WTC11 (cell line): ENCODE results near the gene TMX4. TPM values are rescaled to one million over a fixed set of nuclear protein-coding genes. Genes with fewer than 3 reads are reported as not detected.

Experiments
- ATAC-seq: fragments of 200-7000 bp; cut with Tn5 transposase; 2 replicates; pipeline ENCODE4 v1.10.0; 2021; ENCODE audit warnings: mild to moderate bottlenecking, moderate library complexity
- CTCF ChIA-PET: fragments of 300-600 bp; sonication (Branson Sonifier 250); formaldehyde crosslinking; loops from one replicate; lab custom pipeline; 2021; ENCODE audit warnings: antibody characterized with exemption; lab: Charles Lee
- POLR2A ChIA-PET: fragments of 350-600 bp; sonication (Branson Sonifier 250); formaldehyde crosslinking; loops from one replicate; lab custom pipeline; 2021; ENCODE audit warnings: antibody characterized with exemption; lab: Charles Lee
- DNase-seq: peaks from one replicate; pipeline ENCODE4 v3.0.0; 2021; ENCODE audit warnings: low spot score
- H3K27ac Mint-ChIP-seq: 2 replicates; pipeline ENCODE4 v1.8.0; 2021; ENCODE audit warnings: mixed read lengths
- H3K27me3 Mint-ChIP-seq: 2 replicates; pipeline ENCODE4 v1.8.0; 2021; ENCODE audit warnings: low read depth, mild to moderate bottlenecking, moderate library complexity, mixed read lengths
- H3K36me3 Mint-ChIP-seq: 2 replicates; pipeline ENCODE4 v1.8.0; 2021; ENCODE audit warnings: mixed read lengths
- H3K4me1 Mint-ChIP-seq: 2 replicates; pipeline ENCODE4 v1.8.0; 2022; ENCODE audit warnings: mixed read lengths
- H3K4me3 Mint-ChIP-seq: 2 replicates; pipeline ENCODE4 v1.8.0; 2021; ENCODE audit warnings: mild to moderate bottlenecking, moderate library complexity, mixed read lengths
- H3K9me3 Mint-ChIP-seq: 2 replicates; pipeline ENCODE4 v1.8.0; 2021; ENCODE audit warnings: mixed read lengths
- ATF1 ChIP-seq: sonication (generic); formaldehyde crosslinking; IDR thresholded peaks from 2 replicates; pipeline ENCODE4 v1.8.1; 2023; ENCODE audit warnings: mild to moderate bottlenecking, moderate library complexity, missing genetic modification reagents
- CREB1 ChIP-seq: sonication (generic); formaldehyde crosslinking; IDR thresholded peaks from 2 replicates; pipeline ENCODE4 v1.8.0; 2023; ENCODE audit warnings: mild to moderate bottlenecking, missing genetic modification reagents
- CREM ChIP-seq: sonication (generic); formaldehyde crosslinking; IDR thresholded peaks from 2 replicates; pipeline ENCODE4 v1.8.1; 2022; ENCODE audit warnings: mild to moderate bottlenecking, missing genetic modification reagents, moderate library complexity
- ELF4 ChIP-seq: sonication (generic); formaldehyde crosslinking; IDR thresholded peaks from 2 replicates; pipeline ENCODE4 v1.8.1; 2022; ENCODE audit warnings: low read depth, mild to moderate bottlenecking, moderate library complexity, missing genetic modification reagents
- ESRRA ChIP-seq: sonication (generic); formaldehyde crosslinking; IDR thresholded peaks from 2 replicates; pipeline ENCODE4 v1.8.1; 2022; ENCODE audit warnings: mild to moderate bottlenecking, missing genetic modification reagents, borderline replicate concordance
- FOXJ3 ChIP-seq: sonication (generic); formaldehyde crosslinking; IDR thresholded peaks from 2 replicates; pipeline ENCODE4 v1.9.0; 2021; ENCODE audit warnings: missing genetic modification reagents, mild to moderate bottlenecking, borderline replicate concordance
- GTF2I ChIP-seq: fragments of 250-450 bp; sonication (Bioruptor Pico); conservative IDR thresholded peaks from 2 replicates; pipeline ENCODE4 v1.4.0; 2021; ENCODE audit warnings: mild to moderate bottlenecking
- JAZF1 ChIP-seq: fragments of 250-450 bp; sonication (Bioruptor Pico); IDR thresholded peaks from 2 replicates; pipeline ENCODE4 v1.9.0; 2021; ENCODE audit warnings: moderate library complexity, mild to moderate bottlenecking, inconsistent platforms
- JUN ChIP-seq: sonication (generic); formaldehyde crosslinking; IDR thresholded peaks from 2 replicates; pipeline ENCODE4 v1.8.0; 2023; ENCODE audit warnings: mild to moderate bottlenecking, missing genetic modification reagents
- MXD4 ChIP-seq: fragments of 250-450 bp; sonication (Bioruptor Pico); IDR thresholded peaks from 2 replicates; pipeline ENCODE4 v1.8.0; 2021; ENCODE audit warnings: mild to moderate bottlenecking, moderate library complexity, borderline replicate concordance
- MYBL2 ChIP-seq: sonication (generic); formaldehyde crosslinking; IDR thresholded peaks from 2 replicates; pipeline ENCODE4 v1.8.1; 2023; ENCODE audit warnings: mild to moderate bottlenecking, moderate library complexity, missing genetic modification reagents
- NR2C2 ChIP-seq: sonication (generic); formaldehyde crosslinking; IDR thresholded peaks from 2 replicates; pipeline ENCODE4 v1.8.0; 2022; ENCODE audit warnings: mild to moderate bottlenecking, missing genetic modification reagents
- SOX15 ChIP-seq: fragments of 250-450 bp; sonication (Bioruptor Pico); IDR thresholded peaks from 2 replicates; pipeline ENCODE4 v1.9.0; 2021; ENCODE audit warnings: mild to moderate bottlenecking
- TP53 ChIP-seq: sonication (generic); formaldehyde crosslinking; IDR thresholded peaks from 2 replicates; pipeline ENCODE4 v1.8.1; 2023; ENCODE audit warnings: mild to moderate bottlenecking, missing genetic modification reagents
- ZBTB21 ChIP-seq: sonication (generic); formaldehyde crosslinking; IDR thresholded peaks from 2 replicates; pipeline ENCODE4 v1.8.1; 2023; ENCODE audit warnings: mild to moderate bottlenecking, missing genetic modification reagents, borderline replicate concordance
- ZNF263 ChIP-seq: sonication (generic); formaldehyde crosslinking; IDR thresholded peaks from 2 replicates; pipeline ENCODE4 v1.8.1; 2022; ENCODE audit warnings: low read depth, mild to moderate bottlenecking, moderate library complexity, missing genetic modification reagents
- ZNF671 ChIP-seq: fragments of 250-450 bp; sonication (Bioruptor Pico); IDR thresholded peaks from 2 replicates; pipeline ENCODE4 v1.8.0; 2021; ENCODE audit warnings: mild to moderate bottlenecking
- total RNA-seq: library from RNA; stranded (reverse); gene quantifications from 3 replicates; pipeline ENCODE4 v1.2.3, GENCODE V29; 2021
- TF ChIP-seq, protein P1 (sequence below): sonication (generic); formaldehyde crosslinking; IDR thresholded peaks from 2 replicates; pipeline ENCODE4 v1.8.1; 2022; ENCODE audit warnings: low read depth, missing genetic modification reagents, borderline replicate concordance
- TF ChIP-seq, protein P2 (sequence below): sonication (generic); formaldehyde crosslinking; IDR thresholded peaks from 2 replicates; pipeline ENCODE4 v1.8.0; 2022; ENCODE audit warnings: mild to moderate bottlenecking, missing genetic modification reagents
- TF ChIP-seq, protein P3 (sequence below): sonication (generic); formaldehyde crosslinking; IDR thresholded peaks from 2 replicates; pipeline ENCODE4 v1.8.1; 2022; ENCODE audit warnings: missing genetic modification reagents, borderline replicate concordance
- TF ChIP-seq, protein P4 (sequence below): sonication (generic); formaldehyde crosslinking; conservative IDR thresholded peaks from 2 replicates; pipeline ENCODE4 v1.8.1; 2022; ENCODE audit warnings: mild to moderate bottlenecking, missing genetic modification reagents
- TF ChIP-seq, protein P5 (sequence below): fragments of 200-600 bp; IDR thresholded peaks from 2 replicates; pipeline ENCODE4 v1.8.0; 2022; ENCODE audit warnings: antibody characterized with exemption

Gene TMX4
- total RNA-seq, 1 experiment from 2014 or later = 9.8 TPM

DNA sequence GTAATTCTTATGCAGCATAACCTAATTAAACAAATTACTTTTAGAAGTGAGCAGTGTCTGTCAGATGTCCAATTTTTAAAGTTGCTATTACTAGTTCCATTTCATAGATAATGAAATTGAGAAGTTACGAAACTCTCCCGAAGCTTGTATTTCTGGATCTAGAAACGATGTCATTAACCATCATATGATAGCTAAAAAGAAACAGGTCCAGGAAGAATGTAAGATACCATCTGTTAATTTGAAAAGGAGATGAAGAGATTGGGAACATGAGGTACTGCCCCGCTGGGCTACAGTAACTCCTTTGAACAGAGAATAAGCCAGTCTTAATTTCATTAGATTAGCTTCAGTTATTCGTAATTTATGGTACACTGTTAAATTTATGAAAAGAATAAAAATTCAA lies 47.5 kb upstream of the TMX4 start:
- CTCF ChIA-PET = no interaction called here
- Mint-ChIP-seq H3K4me1 (peaks cover 9% of the 10 kb centered on the region), H3K27me3 (no peaks in the 10 kb centered on the region), H3K27ac (no peak overlapping the region), H3K9me3 (no peaks in the 10 kb centered on the region), H3K36me3 (no peaks in the 10 kb centered on the region), H3K4me3 (no peak overlapping the region)
- DNase-seq (no peak), ATAC-seq (no peak)
- POLR2A ChIA-PET = no interaction called here
- TF ChIP-seq ZBTB21 (CRISPR knock-in tag) (no peak), GTF2I (CRISPR knock-in tag) (no peak), JAZF1 (CRISPR knock-in tag) (no peak), CREB1 (CRISPR knock-in tag) (no peak), ZNF263 (CRISPR knock-in tag) (no peak), MYBL2 (CRISPR knock-in tag) (no peak), ESRRA (CRISPR knock-in tag) (no peak), SOX15 (CRISPR knock-in tag) (no peak)
- TF ChIP-seq, protein P1, sequence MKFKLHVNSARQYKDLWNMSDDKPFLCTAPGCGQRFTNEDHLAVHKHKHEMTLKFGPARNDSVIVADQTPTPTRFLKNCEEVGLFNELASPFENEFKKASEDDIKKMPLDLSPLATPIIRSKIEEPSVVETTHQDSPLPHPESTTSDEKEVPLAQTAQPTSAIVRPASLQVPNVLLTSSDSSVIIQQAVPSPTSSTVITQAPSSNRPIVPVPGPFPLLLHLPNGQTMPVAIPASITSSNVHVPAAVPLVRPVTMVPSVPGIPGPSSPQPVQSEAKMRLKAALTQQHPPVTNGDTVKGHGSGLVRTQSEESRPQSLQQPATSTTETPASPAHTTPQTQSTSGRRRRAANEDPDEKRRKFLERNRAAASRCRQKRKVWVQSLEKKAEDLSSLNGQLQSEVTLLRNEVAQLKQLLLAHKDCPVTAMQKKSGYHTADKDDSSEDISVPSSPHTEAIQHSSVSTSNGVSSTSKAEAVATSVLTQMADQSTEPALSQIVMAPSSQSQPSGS = no peak
- TF ChIP-seq, protein P2, sequence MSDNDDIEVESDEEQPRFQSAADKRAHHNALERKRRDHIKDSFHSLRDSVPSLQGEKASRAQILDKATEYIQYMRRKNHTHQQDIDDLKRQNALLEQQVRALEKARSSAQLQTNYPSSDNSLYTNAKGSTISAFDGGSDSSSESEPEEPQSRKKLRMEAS = no peak

DNA sequence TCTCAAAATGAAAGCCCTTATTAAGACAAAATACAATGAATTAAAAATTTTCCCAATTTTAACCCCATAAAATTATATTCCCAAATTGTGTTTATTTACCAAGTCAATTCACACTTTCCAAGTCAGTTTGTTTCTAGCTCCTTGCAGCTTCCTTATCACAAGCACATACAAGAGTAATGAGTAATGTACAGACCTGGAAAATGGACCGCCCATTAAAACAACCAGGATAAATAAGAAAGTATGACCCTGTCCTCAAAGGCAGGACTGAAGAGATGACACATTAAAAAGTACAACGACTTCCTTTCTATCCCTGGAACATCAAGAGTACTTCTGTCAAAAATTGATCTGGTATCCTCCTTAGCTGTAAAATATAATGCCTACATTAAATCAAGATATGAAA lies 47.1 kb upstream of the TMX4 start:
- Mint-ChIP-seq H3K4me1 (peaks cover 9% of the 10 kb centered on the region), H3K27ac (no peak overlapping the region), H3K27me3 (no peaks in the 10 kb centered on the region), H3K36me3 (no peaks in the 10 kb centered on the region), H3K4me3 (no peak overlapping the region), H3K9me3 (no peaks in the 10 kb centered on the region)
- ChIA-PET POLR2A (no interaction called here), CTCF (interaction anchor here (1.6 kb wide), 1 partner anchor 15 kb away, joined by 8 read pairs; no protein-coding TSS in a partner anchor)
- TF ChIP-seq TP53 (CRISPR knock-in tag) (no peak), JUN (CRISPR knock-in tag) (no peak)
- TF ChIP-seq, protein P2 = no peak
- no peak for ATAC-seq
- DNase-seq = no peak

DNA sequence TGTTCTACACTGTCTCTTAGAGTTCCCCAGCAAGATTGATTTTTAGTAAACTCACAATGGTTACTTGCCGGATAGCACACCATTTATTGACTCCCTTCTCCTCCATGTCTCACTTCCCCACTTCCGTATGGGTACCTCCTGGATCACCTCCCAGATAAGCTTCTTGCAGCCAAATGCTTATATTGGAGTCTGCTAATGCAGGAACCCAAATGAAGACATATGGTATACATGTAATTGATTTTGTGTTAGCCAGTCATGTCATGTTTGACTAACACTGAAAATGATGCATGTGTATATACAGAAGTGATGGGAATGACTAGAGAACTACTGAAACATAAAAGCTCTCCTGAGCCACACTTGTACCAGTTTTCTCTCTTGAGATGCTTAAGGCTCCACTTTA lies 46.1 kb upstream of the TMX4 start:
- H3K4me3 Mint-ChIP-seq = no peak overlapping the region
- no peak for ATAC-seq
- no peaks in the 10 kb centered on the region for H3K36me3 Mint-ChIP-seq
- H3K27ac Mint-ChIP-seq = no peak overlapping the region
- H3K4me1 Mint-ChIP-seq = no peaks in the 10 kb centered on the region; the same call in 1 of the 2 replicates
- no peak for DNase-seq
- ChIA-PET POLR2A (no interaction called here), CTCF (interaction anchor here (1.6 kb wide), 1 partner anchor 16 kb away, joined by 8 read pairs; no protein-coding TSS in a partner anchor)
- H3K9me3 Mint-ChIP-seq = no peaks in the 10 kb centered on the region
- H3K27me3 Mint-ChIP-seq = no peaks in the 10 kb centered on the region
- TF ChIP-seq ELF4 = no peak
- no peak for TF ChIP-seq ZNF671 (CRISPR knock-in tag)
- TF ChIP-seq ATF1 = no peak
- TF ChIP-seq ZNF263 (CRISPR knock-in tag) = no peak
- TF ChIP-seq, all 79 proteins: peak for 0

DNA sequence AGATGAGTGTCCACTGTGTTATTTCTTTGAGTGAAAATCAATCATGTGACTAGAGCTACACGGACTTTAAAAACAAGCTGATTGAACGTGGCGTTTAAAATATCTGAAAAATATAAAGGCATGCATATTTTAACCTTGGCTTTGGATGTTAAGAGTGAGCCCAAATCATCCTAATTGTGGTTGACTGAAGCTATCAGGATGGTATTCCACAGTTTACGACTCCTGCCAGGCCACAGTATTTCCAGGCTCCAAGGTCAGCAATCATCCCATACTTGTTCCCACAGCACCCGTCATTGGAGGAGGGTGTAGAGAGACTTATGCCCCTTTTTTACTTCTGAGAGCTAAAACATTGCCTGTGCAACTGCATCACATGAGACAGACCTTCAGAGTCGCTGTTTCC lies 43.2 kb upstream of the TMX4 start:
- Mint-ChIP-seq H3K9me3 (no peaks in the 10 kb centered on the region), H3K27ac (no peak overlapping the region), H3K36me3 (no peaks in the 10 kb centered on the region), H3K27me3 (peaks cover 2% of the 10 kb centered on the region; the same call in 1 of the 2 replicates), H3K4me1 (no peaks in the 10 kb centered on the region), H3K4me3 (no peak overlapping the region)
- ChIA-PET POLR2A (no interaction called here), CTCF (no interaction called here)
- DNase-seq = no peak
- no peak for ATAC-seq
- TF ChIP-seq, protein P3, sequence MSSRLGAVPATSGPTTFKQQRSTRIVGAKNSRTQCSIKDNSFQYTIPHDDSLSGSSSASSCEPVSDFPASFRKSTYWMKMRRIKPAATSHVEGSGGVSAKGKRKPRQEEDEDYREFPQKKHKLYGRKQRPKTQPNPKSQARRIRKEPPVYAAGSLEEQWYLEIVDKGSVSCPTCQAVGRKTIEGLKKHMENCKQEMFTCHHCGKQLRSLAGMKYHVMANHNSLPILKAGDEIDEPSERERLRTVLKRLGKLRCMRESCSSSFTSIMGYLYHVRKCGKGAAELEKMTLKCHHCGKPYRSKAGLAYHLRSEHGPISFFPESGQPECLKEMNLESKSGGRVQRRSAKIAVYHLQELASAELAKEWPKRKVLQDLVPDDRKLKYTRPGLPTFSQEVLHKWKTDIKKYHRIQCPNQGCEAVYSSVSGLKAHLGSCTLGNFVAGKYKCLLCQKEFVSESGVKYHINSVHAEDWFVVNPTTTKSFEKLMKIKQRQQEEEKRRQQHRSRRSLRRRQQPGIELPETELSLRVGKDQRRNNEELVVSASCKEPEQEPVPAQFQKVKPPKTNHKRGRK = no peak
- TF ChIP-seq NR2C2 (CRISPR knock-in tag) (no peak), MXD4 (CRISPR knock-in tag) (no peak), CREM (CRISPR knock-in tag) (no peak), JUN (CRISPR knock-in tag) (no peak), FOXJ3 (CRISPR knock-in tag) (no peak)
- TF ChIP-seq, protein P4, sequence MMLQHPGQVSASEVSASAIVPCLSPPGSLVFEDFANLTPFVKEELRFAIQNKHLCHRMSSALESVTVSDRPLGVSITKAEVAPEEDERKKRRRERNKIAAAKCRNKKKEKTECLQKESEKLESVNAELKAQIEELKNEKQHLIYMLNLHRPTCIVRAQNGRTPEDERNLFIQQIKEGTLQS = no peak
- TF ChIP-seq, protein P5, sequence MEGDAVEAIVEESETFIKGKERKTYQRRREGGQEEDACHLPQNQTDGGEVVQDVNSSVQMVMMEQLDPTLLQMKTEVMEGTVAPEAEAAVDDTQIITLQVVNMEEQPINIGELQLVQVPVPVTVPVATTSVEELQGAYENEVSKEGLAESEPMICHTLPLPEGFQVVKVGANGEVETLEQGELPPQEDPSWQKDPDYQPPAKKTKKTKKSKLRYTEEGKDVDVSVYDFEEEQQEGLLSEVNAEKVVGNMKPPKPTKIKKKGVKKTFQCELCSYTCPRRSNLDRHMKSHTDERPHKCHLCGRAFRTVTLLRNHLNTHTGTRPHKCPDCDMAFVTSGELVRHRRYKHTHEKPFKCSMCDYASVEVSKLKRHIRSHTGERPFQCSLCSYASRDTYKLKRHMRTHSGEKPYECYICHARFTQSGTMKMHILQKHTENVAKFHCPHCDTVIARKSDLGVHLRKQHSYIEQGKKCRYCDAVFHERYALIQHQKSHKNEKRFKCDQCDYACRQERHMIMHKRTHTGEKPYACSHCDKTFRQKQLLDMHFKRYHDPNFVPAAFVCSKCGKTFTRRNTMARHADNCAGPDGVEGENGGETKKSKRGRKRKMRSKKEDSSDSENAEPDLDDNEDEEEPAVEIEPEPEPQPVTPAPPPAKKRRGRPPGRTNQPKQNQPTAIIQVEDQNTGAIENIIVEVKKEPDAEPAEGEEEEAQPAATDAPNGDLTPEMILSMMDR = no peak
